ENCODE measurements around the gene CALML4. TPM values are rescaled to one million over a fixed set of nuclear protein-coding genes. Genes with fewer than 3 reads are reported as not detected.

Gene CALML4
- total RNA-seq, 4 donors from 2014 or later: 0.88 to 13.8 (median 8.3) TPM

DNA sequence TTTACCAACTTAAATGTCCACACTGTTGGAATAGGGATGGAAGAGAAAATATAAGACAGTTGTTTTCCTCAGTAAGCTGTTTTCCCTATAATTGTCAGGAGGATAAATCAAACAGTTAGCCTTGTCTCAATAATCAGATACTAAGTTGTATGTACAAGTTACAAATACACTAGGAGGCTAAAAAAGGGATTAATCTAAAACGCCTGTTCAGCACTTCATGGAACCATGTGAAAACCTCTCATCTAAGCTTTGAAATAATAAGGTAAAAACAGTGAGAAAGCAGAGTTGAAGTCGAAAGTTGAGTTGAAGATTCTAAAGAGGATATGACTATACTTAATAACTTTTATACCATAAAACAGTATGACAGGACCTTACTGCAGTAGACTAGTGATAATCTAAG is 62.0 kb downstream of the CALML4 start:
- Histone ChIP-seq H3K4me1 (no peaks in the 10 kb centered on the region), H3K4me3 (no peak overlapping the region), H3K27me3 (no peaks in the 10 kb centered on the region), H3K9me3 (no peaks in the 10 kb centered on the region), H3K27ac (no peak overlapping the region), H3K36me3 (no peaks in the 10 kb centered on the region)
- DNase-seq: no peak
- intact Hi-C loops (cut with DNase I; ENCODE audit: low total_unique reads): no loop called here
- TF ChIP-seq POLR2A (IDR thresholded peaks at IDR 0.05): no peak
- TF ChIP-seq, protein P1, sequence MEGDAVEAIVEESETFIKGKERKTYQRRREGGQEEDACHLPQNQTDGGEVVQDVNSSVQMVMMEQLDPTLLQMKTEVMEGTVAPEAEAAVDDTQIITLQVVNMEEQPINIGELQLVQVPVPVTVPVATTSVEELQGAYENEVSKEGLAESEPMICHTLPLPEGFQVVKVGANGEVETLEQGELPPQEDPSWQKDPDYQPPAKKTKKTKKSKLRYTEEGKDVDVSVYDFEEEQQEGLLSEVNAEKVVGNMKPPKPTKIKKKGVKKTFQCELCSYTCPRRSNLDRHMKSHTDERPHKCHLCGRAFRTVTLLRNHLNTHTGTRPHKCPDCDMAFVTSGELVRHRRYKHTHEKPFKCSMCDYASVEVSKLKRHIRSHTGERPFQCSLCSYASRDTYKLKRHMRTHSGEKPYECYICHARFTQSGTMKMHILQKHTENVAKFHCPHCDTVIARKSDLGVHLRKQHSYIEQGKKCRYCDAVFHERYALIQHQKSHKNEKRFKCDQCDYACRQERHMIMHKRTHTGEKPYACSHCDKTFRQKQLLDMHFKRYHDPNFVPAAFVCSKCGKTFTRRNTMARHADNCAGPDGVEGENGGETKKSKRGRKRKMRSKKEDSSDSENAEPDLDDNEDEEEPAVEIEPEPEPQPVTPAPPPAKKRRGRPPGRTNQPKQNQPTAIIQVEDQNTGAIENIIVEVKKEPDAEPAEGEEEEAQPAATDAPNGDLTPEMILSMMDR (IDR thresholded peaks at IDR 0.05): no peak

Other genes with a start within 250 kb of the CALML4 start
- 100 to 1,000 TPM in 2 of 4 donors, 10 to 100 TPM in 2; 19.1 to 171 (median 95.9) TPM for gene PIAS1, start 151.0 kb downstream of the CALML4 start, total RNA-seq
- 10 to 100 TPM in 2 of 4 donors, 1 to 10 TPM in 2; 1.8 to 34.0 (median 13.1) TPM for gene CLN6, start 24.4 kb upstream of the CALML4 start, total RNA-seq
- 100 to 1,000 TPM in 2 of 4 donors, 10 to 100 TPM in 2; 39.4 to 130 (median 77.4) TPM for gene FEM1B, start 72.4 kb upstream of the CALML4 start, total RNA-seq
- gene ITGA11, start 226.8 kb upstream of the CALML4 start, total RNA-seq: 100 to 1,000 TPM in 1 of 4 donors, 10 to 100 TPM in 3; 37.3 to 106 (median 61.1) TPM